Activated CD8-positive, alpha-beta memory T cell treated with anti-CD3 and anti-CD28 coated beads, Interleukin-2, amount 50 U/mL, for 1 hour (primary cell): ENCODE measurements around the gene FAM118A.

Source experiments
- DNase-seq: peaks from one replicate; pipeline ENCODE4 v3.0.0-alpha.2; 2020; ENCODE audit errors: extremely low read depth

FAM118A gene

DNA sequence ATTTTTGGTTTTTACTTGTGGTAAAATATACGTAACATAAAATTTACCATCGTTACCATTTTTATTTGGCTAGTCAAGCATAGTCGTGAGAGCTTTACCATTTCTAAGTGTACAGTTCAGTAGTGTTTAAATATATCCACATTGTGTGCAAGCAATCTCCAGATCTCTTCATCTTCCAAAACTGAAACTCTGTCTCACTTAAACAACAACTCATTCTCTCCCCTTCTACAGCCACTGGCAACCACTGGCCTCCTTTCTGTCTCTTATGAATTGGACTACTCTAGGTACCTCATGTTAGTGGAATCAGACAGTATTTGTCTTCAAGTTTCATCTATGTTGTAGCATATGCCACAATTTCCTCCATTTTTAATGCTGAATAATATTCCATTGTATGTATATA is 66.3 kb downstream of the FAM118A start:
- no peak for DNase-seq

DNA sequence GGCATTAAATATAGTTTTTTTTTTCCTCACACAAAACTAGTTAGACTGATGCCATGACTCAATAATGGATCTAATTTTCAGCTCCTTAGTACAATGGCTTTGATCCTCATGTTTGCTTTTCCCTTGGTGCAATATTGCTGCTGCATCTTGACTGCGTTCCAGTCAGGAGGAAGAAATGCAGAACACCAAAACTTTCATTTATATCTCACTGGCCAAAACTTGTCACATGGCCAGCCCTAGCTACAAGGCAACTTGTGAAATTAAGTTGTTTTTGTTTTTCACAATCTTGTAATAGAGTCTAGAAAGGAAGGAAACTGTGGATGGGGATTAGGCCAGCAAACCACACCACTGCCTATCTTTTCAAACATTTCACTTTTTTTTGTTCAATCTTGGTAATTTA is 67.0 kb downstream of the FAM118A start:
- no peak for DNase-seq

DNA sequence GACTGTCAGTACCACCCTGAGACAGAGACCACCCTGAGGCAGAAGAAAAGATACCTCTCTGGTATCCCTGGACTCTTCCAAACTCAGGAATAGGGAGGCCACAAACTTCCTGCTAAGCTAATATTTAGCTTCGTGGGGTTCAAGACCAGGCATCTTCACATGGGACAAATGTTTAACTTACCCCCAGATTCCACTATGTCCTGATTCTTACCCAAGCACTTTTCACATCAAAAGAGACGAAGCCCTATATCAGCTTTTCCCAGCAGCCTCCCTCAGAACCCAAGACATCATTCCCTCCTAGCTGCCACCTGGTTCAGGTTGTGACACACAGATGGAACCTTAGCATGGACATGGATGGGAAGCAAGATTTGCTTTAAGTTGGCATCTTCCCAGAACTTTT is 71.6 kb downstream of the FAM118A start:
- no peak for DNase-seq

DNA sequence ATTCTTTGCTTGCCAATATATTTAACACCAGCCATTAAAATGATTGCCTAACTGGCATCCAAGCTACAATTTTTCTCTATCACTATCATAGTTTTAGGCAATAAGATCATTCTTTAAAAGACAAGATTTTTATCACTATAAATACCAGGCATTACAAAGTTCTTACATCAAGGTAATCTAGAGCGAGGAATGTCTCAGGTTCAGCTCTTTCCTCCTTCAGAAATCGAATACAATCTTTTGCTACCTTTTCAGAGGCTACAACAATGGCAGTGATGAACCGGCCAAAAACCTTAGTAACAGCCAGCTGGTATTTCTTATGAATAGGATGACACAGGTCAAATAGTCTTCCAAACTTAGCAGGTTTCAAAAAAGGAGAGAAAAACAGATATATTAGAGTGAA is 79.8 kb downstream of the FAM118A start:
- DNase-seq, result no peak
